ENCODE data around the gene RNF19B.

The RNF19B gene

DNA sequence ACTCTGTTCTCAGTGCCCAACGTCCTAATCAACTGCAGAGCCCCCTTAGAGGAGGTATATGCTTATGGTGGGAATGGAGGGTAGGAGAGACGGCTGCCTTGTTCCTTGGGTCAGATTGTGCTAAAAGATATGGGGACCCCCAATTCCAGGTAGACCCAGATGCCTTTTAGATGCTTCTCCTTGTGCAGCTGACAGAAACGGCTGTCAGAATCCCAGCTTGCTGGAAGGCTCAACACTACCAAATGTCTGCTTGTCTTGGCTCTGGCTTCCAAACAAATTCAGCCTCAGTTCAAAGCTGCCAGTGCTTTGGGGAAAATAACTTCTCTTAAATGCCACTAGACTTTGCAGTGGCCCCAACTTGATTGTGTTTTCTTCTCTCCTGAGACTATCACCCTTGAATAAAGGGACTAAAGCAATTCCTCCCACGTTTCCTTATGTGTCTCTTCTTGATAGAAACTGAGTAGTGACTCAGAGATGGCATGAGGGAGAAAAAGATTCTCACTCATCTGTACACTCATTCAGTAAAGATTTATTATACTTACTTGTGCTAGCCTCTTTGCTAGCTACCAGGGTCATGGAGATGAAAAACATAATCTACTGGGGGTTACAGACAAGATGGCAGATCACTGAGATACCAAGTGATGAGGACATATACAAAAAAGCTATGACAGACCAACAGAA, 3.4 kb upstream of the RNF19B start:
- Histone ChIP-seq H3K4me3 (ENCODE audit: low read depth, low read length) (no peak overlapping the region), H3K79me2 (ENCODE audit: control insufficient read depth, insufficient read depth, low read length, unreplicated experiment) (peaks cover 11% of the 10 kb centered on the region), H3K36me3 (ENCODE audit: insufficient read depth, low read length) (no peaks in the 10 kb centered on the region), H3K27ac (ENCODE audit: low read depth, low read length) (peak overlapping the region; percentile 59), H3K27me3 (ENCODE audit: insufficient read depth, low read length) (no peaks in the 10 kb centered on the region), H2AFZ (ENCODE audit: low read length, unreplicated experiment) (peak overlapping the region; percentile 42), H3K4me1 (ENCODE audit: control insufficient read depth, insufficient read depth, low read length, unreplicated experiment) (peaks cover 15% of the 10 kb centered on the region)

DNA sequence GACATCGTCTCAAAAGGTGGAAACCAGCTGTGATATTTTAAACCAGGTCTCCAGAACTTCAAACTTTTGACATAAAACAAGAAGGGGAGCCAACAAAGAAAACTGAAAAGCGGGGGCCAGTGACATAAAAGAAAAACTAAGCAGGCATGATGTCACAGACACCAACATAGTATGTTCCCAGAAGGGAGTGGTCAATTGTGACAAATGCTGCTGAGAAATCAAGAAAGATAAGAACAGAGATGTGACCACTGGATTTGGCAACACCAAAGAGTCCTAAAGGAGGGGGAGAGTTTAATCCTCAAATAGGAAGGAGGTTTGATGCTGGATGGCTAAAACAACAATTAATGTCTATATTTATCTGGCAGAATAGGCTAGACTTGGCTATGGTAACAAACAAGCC, 2.3 kb upstream of the RNF19B start:
- H3K4me3 ChIP-seq (ENCODE audit: low read depth, low read length) = no peak overlapping the region
- no peak overlapping the region for H2AFZ ChIP-seq (ENCODE audit: low read length, unreplicated experiment)
- H3K27me3 ChIP-seq (ENCODE audit: insufficient read depth, low read length) = no peaks in the 10 kb centered on the region
- no peaks in the 10 kb centered on the region for H3K36me3 ChIP-seq (ENCODE audit: insufficient read depth, low read length)
- peaks cover 23% of the 10 kb centered on the region for H3K79me2 ChIP-seq (ENCODE audit: control insufficient read depth, insufficient read depth, low read length, unreplicated experiment)
- H3K4me1 ChIP-seq (ENCODE audit: control insufficient read depth, insufficient read depth, low read length, unreplicated experiment) = peaks cover 20% of the 10 kb centered on the region
- no peak overlapping the region for H3K27ac ChIP-seq (ENCODE audit: low read depth, low read length)

DNA sequence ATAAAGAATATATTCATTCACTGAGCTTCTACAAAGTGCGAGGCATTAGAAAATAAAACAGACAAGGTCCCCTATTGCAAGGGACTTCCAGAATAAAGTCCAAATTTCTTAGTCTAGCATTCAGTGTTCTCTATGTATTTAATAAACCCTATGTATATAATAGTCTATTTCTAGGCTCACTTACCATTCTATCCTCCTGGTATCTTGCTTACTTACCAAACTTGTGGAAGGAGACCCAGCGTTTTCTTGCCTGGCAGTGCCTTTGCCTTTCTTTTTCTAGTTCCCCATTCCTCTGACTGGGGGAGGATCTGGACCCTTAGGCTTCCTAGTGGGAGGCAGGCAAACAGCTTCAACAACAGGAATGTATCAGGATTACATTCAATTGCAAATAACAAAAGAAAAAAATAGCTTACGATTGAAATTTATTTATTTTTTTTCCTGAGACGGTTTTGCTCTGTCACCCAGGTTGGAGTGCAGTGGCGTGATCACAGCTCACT, 690 bp upstream of the RNF19B start:
- Histone ChIP-seq H3K27ac (ENCODE audit: low read depth, low read length) (peak overlapping the region; percentile 54; the same call in 1 of the 2 replicates), H3K27me3 (ENCODE audit: insufficient read depth, low read length) (no peaks in the 10 kb centered on the region), H3K4me1 (ENCODE audit: control insufficient read depth, insufficient read depth, low read length, unreplicated experiment) (peaks cover 33% of the 10 kb centered on the region), H3K79me2 (ENCODE audit: control insufficient read depth, insufficient read depth, low read length, unreplicated experiment) (peaks cover 37% of the 10 kb centered on the region), H3K36me3 (ENCODE audit: insufficient read depth, low read length) (no peaks in the 10 kb centered on the region), H3K4me3 (ENCODE audit: low read depth, low read length) (peak overlapping the region; percentile 86), H2AFZ (ENCODE audit: low read length, unreplicated experiment) (peak overlapping the region; percentile 95)

DNA sequence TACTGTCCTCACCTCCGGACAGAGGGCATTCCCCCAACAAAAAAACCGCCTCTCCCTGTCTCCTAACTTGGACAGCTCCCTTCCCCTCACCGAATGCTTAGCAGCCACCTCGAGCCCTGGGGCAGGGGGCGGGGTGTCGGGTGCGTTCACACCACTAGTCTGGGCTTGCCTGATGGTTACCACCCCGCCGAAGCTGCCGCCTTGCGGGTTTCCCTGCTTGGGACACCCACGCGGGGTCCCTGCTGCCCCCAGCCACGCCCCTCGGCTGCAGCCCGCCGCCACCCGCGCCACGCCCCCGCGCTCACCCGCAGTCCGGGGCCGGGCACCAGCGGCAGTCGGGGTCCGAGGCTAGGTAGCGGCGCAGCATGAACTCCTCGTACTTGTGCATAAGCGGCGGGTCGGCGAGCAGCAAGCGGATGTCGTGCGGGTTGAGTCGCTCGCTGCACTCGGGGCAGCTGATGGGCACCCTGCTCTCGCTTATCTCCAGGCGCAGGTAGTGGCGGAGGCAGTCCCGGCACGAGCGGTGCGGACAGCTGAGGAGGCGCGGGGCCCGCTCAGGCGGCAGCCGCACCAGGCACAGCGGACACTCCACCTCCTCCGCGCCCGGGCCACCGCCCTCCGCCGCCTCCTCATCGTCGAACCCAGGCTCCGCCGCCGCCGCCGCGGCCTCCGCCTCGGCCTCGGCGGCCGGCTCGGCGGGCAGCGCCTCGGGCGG, 706 bp downstream of the RNF19B start:
- Histone ChIP-seq H2AFZ (ENCODE audit: low read length, unreplicated experiment) (no peak overlapping the region), H3K27ac (ENCODE audit: low read depth, low read length) (0 out of 2 replicates have a peak overlapping the region, but pooled peaks have one; percentile 6), H3K27me3 (ENCODE audit: insufficient read depth, low read length) (no peaks in the 10 kb centered on the region), H3K79me2 (ENCODE audit: control insufficient read depth, insufficient read depth, low read length, unreplicated experiment) (peaks cover 50% of the 10 kb centered on the region), H3K36me3 (ENCODE audit: insufficient read depth, low read length) (no peaks in the 10 kb centered on the region), H3K4me3 (ENCODE audit: low read depth, low read length) (peak overlapping the region; percentile 90), H3K4me1 (ENCODE audit: control insufficient read depth, insufficient read depth, low read length, unreplicated experiment) (peaks cover 36% of the 10 kb centered on the region)

DNA sequence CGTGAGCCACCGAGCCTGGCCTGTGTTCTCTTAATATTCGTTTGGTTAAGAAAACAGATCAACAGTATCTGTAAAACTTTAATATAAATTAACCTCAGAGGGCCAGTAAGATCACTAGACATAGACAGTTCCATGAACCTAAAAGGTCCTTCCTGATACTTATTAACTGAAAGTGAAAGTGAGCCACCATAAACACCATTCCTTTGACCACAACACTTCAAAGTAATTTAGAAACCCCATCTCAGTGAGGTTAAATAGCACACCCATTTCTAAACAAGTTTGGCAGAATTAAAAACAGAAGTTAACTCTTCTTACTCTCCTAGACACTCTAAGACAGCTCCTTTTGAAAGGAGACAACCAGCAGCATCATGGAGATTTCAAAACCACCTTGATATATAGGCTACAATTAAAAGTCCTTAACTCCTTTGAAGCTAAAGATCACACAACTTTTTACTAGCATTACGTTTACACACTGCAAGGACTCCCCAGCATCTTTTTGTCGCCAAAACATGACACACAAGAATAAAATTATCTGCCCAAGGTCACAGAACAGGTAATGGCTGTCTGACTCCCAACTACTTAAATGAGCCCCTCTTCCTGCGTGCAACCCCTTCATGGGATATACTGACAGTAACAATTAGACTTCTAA, 2.2 kb downstream of the RNF19B start:
- Histone ChIP-seq H3K36me3 (ENCODE audit: insufficient read depth, low read length) (no peaks in the 10 kb centered on the region), H3K27ac (ENCODE audit: low read depth, low read length) (no peak overlapping the region), H3K27me3 (ENCODE audit: insufficient read depth, low read length) (no peaks in the 10 kb centered on the region), H3K79me2 (ENCODE audit: control insufficient read depth, insufficient read depth, low read length, unreplicated experiment) (peaks cover 55% of the 10 kb centered on the region), H3K4me3 (ENCODE audit: low read depth, low read length) (peak overlapping the region; percentile 90), H3K4me1 (ENCODE audit: control insufficient read depth, insufficient read depth, low read length, unreplicated experiment) (peaks cover 26% of the 10 kb centered on the region), H2AFZ (ENCODE audit: low read length, unreplicated experiment) (no peak overlapping the region)

DNA sequence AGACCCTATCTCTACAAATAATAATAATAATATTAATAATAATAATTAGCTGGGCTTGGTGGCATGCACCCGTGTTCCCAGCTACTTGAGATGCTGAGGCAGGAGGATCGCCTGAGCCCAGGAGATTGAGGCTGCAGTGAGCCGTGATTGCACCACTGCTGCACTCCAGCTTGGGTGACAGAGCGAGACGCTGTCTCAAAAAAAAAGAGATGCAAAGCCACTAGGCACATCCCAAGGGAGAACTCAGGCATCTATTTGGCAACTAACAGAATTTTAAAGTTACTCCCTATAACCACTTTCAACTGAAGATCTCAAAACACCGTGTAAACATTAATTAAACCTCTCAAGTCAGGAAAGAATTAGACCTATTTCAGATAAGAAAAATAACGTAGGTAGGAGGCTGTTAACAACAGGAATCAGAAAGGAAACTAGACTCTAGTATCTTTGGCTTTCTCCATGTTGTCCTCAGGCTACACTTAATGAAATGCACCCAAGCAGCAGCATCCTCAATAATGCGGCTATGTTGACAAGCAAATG, 3.7 kb downstream of the RNF19B start:
- peak overlapping the region; percentile 16; the same call in 1 of the 2 replicates for H3K27ac ChIP-seq (ENCODE audit: low read depth, low read length)
- H3K4me3 ChIP-seq (ENCODE audit: low read depth, low read length) = peak overlapping the region; percentile 44; the same call in 1 of the 2 replicates
- peaks cover 26% of the 10 kb centered on the region for H3K4me1 ChIP-seq (ENCODE audit: control insufficient read depth, insufficient read depth, low read length, unreplicated experiment)
- H2AFZ ChIP-seq (ENCODE audit: low read length, unreplicated experiment) = no peak overlapping the region
- H3K79me2 ChIP-seq (ENCODE audit: control insufficient read depth, insufficient read depth, low read length, unreplicated experiment) = peaks cover 67% of the 10 kb centered on the region
- H3K27me3 ChIP-seq (ENCODE audit: insufficient read depth, low read length) = no peaks in the 10 kb centered on the region
- no peaks in the 10 kb centered on the region for H3K36me3 ChIP-seq (ENCODE audit: insufficient read depth, low read length)

DNA sequence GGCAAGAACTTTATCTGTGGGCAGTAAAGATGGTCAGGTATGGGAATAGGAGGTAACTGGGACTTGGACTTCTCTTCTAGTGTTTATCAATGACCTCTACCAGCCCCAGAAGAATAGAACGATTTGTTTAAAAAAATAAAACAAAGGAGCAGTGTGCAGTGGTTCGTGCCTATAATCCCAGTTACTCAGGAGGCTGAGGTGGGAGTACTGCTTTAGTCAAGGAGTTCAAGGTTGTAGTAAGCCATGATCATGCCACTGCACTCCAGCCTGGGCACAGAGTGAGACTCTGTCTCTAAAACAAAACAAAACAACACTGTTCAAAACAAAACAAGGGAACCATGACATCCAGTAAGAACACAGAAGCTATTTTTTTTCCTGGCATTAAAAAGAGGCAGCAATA, 4.3 kb downstream of the RNF19B start:
- Histone ChIP-seq H3K27ac (ENCODE audit: low read depth, low read length) (no peak overlapping the region), H3K36me3 (ENCODE audit: insufficient read depth, low read length) (no peaks in the 10 kb centered on the region), H3K79me2 (ENCODE audit: control insufficient read depth, insufficient read depth, low read length, unreplicated experiment) (peaks cover 71% of the 10 kb centered on the region), H2AFZ (ENCODE audit: low read length, unreplicated experiment) (no peak overlapping the region), H3K4me3 (ENCODE audit: low read depth, low read length) (no peak overlapping the region), H3K27me3 (ENCODE audit: insufficient read depth, low read length) (no peaks in the 10 kb centered on the region), H3K4me1 (ENCODE audit: control insufficient read depth, insufficient read depth, low read length, unreplicated experiment) (peaks cover 26% of the 10 kb centered on the region)

DNA sequence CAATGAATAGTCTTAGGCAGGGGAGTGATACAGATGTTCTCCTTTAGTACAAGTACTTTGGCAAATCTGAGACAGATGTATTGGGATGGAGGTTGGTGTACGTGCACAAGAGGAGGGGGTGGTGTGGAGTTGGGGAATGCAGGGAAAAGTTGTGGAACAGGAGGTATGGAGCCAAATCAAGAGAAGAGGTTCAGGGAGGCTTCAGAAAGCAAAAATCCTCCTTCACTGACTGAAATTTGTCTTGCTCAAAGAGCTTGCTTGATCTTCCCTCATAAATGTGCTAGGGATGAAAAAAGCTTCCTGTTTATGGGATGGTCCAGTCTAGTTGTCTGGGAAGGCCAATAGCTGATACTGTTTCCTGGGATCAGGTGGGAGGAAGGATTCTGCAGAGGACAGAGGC, 5.8 kb downstream of the RNF19B start:
- Histone ChIP-seq H3K79me2 (ENCODE audit: control insufficient read depth, insufficient read depth, low read length, unreplicated experiment) (peaks cover 80% of the 10 kb centered on the region), H3K4me3 (ENCODE audit: low read depth, low read length) (no peak overlapping the region), H3K27me3 (ENCODE audit: insufficient read depth, low read length) (no peaks in the 10 kb centered on the region), H3K4me1 (ENCODE audit: control insufficient read depth, insufficient read depth, low read length, unreplicated experiment) (peaks cover 29% of the 10 kb centered on the region), H3K36me3 (ENCODE audit: insufficient read depth, low read length) (no peaks in the 10 kb centered on the region), H3K27ac (ENCODE audit: low read depth, low read length) (no peak overlapping the region), H2AFZ (ENCODE audit: low read length, unreplicated experiment) (no peak overlapping the region)

DNA sequence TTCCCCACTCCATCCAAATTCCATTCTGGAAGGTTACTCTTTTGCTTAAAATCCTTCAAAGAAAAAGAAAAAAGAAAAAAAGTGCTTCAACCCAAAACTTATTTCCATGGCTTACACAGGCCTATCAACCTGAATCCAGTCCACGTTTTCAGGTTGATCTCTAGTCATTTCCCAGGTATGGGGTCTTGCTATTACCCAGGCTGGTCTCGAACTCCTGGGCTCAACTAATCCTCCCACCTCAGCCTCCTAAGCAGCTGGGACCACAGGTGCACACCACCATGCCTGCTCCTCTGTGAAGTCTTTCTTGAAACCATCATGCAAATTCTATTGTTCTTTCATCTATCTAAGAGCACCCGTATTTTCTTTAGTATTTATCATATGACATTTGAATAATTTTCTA, 7.6 kb downstream of the RNF19B start:
- Histone ChIP-seq H3K36me3 (ENCODE audit: insufficient read depth, low read length) (no peaks in the 10 kb centered on the region), H3K79me2 (ENCODE audit: control insufficient read depth, insufficient read depth, low read length, unreplicated experiment) (peaks cover 69% of the 10 kb centered on the region), H2AFZ (ENCODE audit: low read length, unreplicated experiment) (no peak overlapping the region), H3K4me3 (ENCODE audit: low read depth, low read length) (no peak overlapping the region), H3K27ac (ENCODE audit: low read depth, low read length) (no peak overlapping the region), H3K4me1 (ENCODE audit: control insufficient read depth, insufficient read depth, low read length, unreplicated experiment) (peaks cover 33% of the 10 kb centered on the region), H3K27me3 (ENCODE audit: insufficient read depth, low read length) (no peaks in the 10 kb centered on the region)

DNA sequence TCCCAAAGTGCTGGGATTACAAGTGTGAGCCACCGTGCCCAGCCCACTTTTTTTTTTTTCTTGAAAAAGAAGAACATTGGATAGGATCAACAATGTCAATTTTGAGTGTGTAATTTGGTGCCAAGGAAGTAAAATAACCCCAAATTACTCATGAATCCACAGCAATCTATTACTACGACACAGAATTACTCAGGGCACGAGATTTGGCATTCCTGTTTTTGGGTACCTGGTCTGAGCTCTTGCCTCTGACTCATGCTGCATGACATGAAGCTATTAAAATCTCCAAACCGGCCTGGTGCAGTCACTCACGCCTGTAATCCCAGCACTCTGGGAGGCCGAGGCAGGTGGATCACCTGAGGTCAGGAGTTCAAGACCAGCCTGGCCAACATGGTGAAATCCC, 10.4 kb downstream of the RNF19B start:
- Histone ChIP-seq H2AFZ (ENCODE audit: low read length, unreplicated experiment) (no peak overlapping the region), H3K36me3 (ENCODE audit: insufficient read depth, low read length) (no peaks in the 10 kb centered on the region), H3K4me3 (ENCODE audit: low read depth, low read length) (no peak overlapping the region), H3K79me2 (ENCODE audit: control insufficient read depth, insufficient read depth, low read length, unreplicated experiment) (peaks cover 47% of the 10 kb centered on the region), H3K27me3 (ENCODE audit: insufficient read depth, low read length) (no peaks in the 10 kb centered on the region), H3K4me1 (ENCODE audit: control insufficient read depth, insufficient read depth, low read length, unreplicated experiment) (peaks cover 22% of the 10 kb centered on the region), H3K27ac (ENCODE audit: low read depth, low read length) (peak overlapping the region; percentile 32)

Data from ACC112 (cell line).